Smooth muscle cell (in vitro differentiated cells): Measurements from ENCODE around the gene SORBS1. TPM values are rescaled to one million over a fixed set of nuclear protein-coding genes. Genes with fewer than 3 reads are reported as not detected.

Experiments
- DNase-seq: peaks from one replicate; lab custom pipeline; 2025; ENCODE audit not compliant: unreplicated experiment; lab: John Stamatoyannopoulos, UW
- H2AFZ ChIP-seq: fragments of 200-600 bp; sonication (generic); 2 replicates; pipeline ENCODE4 v1.6.0; 2016; ENCODE audit warnings: antibody characterized with exemption, low read depth, mild to moderate bottlenecking
- H3F3A ChIP-seq: fragments of 200-600 bp; sonication (generic); 2 replicates; pipeline ENCODE4 v1.6.0; 2017; ENCODE audit warnings: antibody characterized with exemption, low read depth
- H3K27ac ChIP-seq: fragments of 200-600 bp; sonication (generic); 2 replicates; pipeline ENCODE4 v1.5.1; 2016; ENCODE audit warnings: low read depth, mild to moderate bottlenecking
- H3K27me3 ChIP-seq: fragments of 200-600 bp; sonication (generic); 2 replicates; pipeline ENCODE4 v1.6.1; 2016; ENCODE audit warnings: low read depth, mild to moderate bottlenecking
- H3K36me3 ChIP-seq: fragments of 200-600 bp; sonication (generic); 2 replicates; pipeline ENCODE4 v1.5.1; 2016; ENCODE audit warnings: low read depth
- H3K4me1 ChIP-seq: fragments of 200-600 bp; sonication (generic); 2 replicates; pipeline ENCODE4 v1.5.1; 2016; ENCODE audit warnings: low read depth
- H3K4me2 ChIP-seq: fragments of 200-600 bp; sonication (generic); 2 replicates; pipeline ENCODE4 v1.6.0; 2016; ENCODE audit warnings: mild to moderate bottlenecking
- H3K4me3 ChIP-seq: fragments of 200-600 bp; sonication (generic); 2 replicates; pipeline ENCODE4 v1.5.1; 2016; ENCODE audit warnings: mild to moderate bottlenecking
- H3K79me2 ChIP-seq: fragments of 200-600 bp; sonication (generic); 2 replicates; pipeline ENCODE4 v1.6.0; 2016; ENCODE audit warnings: low read depth, mild to moderate bottlenecking
- H3K9ac ChIP-seq: fragments of 200-600 bp; sonication (generic); 2 replicates; pipeline ENCODE4 v1.6.0; 2016; ENCODE audit warnings: low read depth
- H3K9me3 ChIP-seq: fragments of 200-600 bp; sonication (generic); replicated peaks from 2 replicates; pipeline ENCODE4 v1.5.1; 2016; ENCODE audit warnings: low read depth
- H4K20me1 ChIP-seq: fragments of 200-600 bp; sonication (generic); 2 replicates; pipeline ENCODE4 v1.6.0; 2016; ENCODE audit warnings: low read depth
- CTCF ChIP-seq: fragments of 200-600 bp; sonication (generic); IDR thresholded peaks from 2 replicates; pipeline ENCODE4 v1.5.1; 2017; ENCODE audit warnings: borderline replicate concordance, mild to moderate bottlenecking, antibody characterized with exemption; ENCODE audit not compliant: insufficient read depth, poor library complexity, severe bottlenecking
- WGBS: methylation state at CpG from one replicate; pipeline ENCODE4 v1.1.7; 2016; ENCODE audit warnings: low lambda C conversion rate; 5-methylcytosine and 5-hydroxymethylcytosine counted together
- polyA plus RNA-seq: library from polyadenylated mRNA; unstranded; fragments of >200 nt; fragmentation: Nextera tagmentation; extraction: Ambion mirVana; gene quantifications from 2 replicates; pipeline ENCODE4 v1.2.1, GENCODE V29; 2016
- total RNA-seq: library from RNA; depleted of rRNA; stranded (reverse); fragments of >200 nt; gene quantifications from 2 replicates; pipeline ENCODE4 v1.2.3, GENCODE V29; 2014

Gene SORBS1
- total and polyA plus RNA-seq, 2 experiments from 2014 or later: 14.6 to 21.0 TPM

GRCh38 chr10:95328013-95328412, 233.2 kb downstream of the SORBS1 start:
- H3K9ac ChIP-seq: no peak overlapping the region
- no peak for TF ChIP-seq CTCF
- no peaks in the 10 kb centered on the region for H4K20me1 ChIP-seq
- no peaks in the 10 kb centered on the region for H3K79me2 ChIP-seq
- no peak overlapping the region for H3K4me2 ChIP-seq
- no peaks in the 10 kb centered on the region for H3K9me3 ChIP-seq
- H2AFZ ChIP-seq: no peak overlapping the region
- H3K4me3 ChIP-seq: no peak overlapping the region
- no peak for DNase-seq
- no peaks in the 10 kb centered on the region for H3K36me3 ChIP-seq
- H3K27ac ChIP-seq: no peak overlapping the region
- 100% methylated on average over 3 of the region's 3 CpGs for WGBS
- no peaks in the 10 kb centered on the region for H3F3A ChIP-seq
- H3K27me3 ChIP-seq: no peaks in the 10 kb centered on the region
- H3K4me1 ChIP-seq: no peaks in the 10 kb centered on the region

- Histone ChIP-seq H3K4me2 (no peak overlapping the region), H3K27ac (no peak overlapping the region), H3K9me3 (no peaks in the 10 kb centered on the region), H4K20me1 (no peaks in the 10 kb centered on the region), H3K4me3 (no peak overlapping the region), H3F3A (no peaks in the 10 kb centered on the region), H3K27me3 (no peaks in the 10 kb centered on the region), H3K4me1 (no peaks in the 10 kb centered on the region), H3K9ac (no peak overlapping the region), H2AFZ (no peak overlapping the region), H3K36me3 (no peaks in the 10 kb centered on the region), H3K79me2 (no peaks in the 10 kb centered on the region)
- no peak for TF ChIP-seq CTCF
- WGBS: 91% methylated on average over 5 of the region's 5 CpGs
- DNase-seq: no peak
Measured at GRCh38 chr10:95327367-95327766, 233.8 kb downstream of the SORBS1 start.

DNA sequence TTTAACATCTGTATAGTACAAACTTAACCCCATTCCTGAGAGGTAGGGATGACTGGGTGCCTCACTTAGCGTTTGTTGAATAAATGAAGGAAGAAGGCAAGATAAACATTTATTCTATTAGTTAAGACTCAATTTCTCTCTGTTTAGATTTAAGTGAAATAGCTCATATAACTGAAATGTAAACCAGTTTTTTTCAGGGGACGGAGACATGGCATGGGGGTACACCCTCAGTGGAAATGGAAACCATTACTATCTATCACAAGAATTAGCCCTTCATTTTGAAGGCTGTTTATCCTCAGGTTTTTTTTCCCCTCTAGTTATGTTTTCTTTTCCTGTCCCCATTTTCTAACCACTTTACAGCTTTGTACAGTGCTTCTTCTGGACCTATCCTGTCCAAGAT, 234.8 kb downstream of the SORBS1 start:
- Histone ChIP-seq H3K4me3 (no peak overlapping the region), H3K4me2 (no peak overlapping the region), H3K9ac (no peak overlapping the region), H3K27me3 (no peaks in the 10 kb centered on the region), H2AFZ (no peak overlapping the region), H3K36me3 (no peaks in the 10 kb centered on the region), H3F3A (no peaks in the 10 kb centered on the region), H3K27ac (no peak overlapping the region), H3K4me1 (no peaks in the 10 kb centered on the region), H4K20me1 (no peaks in the 10 kb centered on the region), H3K79me2 (no peaks in the 10 kb centered on the region), H3K9me3 (no peaks in the 10 kb centered on the region)
- no peak for TF ChIP-seq CTCF
- DNase-seq: no peak
- WGBS: 94% methylated on average over 2 of the region's 2 CpGs

DNA sequence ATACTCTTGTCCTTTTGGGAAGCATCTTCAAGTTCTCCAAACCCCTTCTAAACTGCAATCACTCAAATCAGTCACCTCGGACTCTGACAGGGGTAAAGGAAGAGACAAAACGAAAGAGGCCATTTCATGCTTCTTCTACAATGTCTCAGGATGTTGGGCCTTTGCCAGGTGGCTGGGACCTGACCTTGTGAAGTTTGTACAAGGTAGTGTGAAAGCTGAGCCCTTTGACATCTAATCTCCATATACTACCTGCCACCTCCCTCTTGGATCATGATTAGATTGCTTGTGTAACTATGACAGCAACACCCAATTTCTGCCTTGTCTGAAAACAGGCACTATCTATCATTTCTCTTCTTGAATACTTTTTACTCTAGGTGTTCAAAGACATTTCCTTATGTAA, 235.3 kb downstream of the SORBS1 start:
- 98% methylated on average over 2 of the region's 2 CpGs for WGBS
- no peaks in the 10 kb centered on the region for H3K79me2 ChIP-seq
- H3K27ac ChIP-seq: no peak overlapping the region
- no peak overlapping the region for H3K4me3 ChIP-seq
- H3K36me3 ChIP-seq: no peaks in the 10 kb centered on the region
- no peaks in the 10 kb centered on the region for H3K27me3 ChIP-seq
- H3K4me1 ChIP-seq: no peaks in the 10 kb centered on the region
- no peaks in the 10 kb centered on the region for H4K20me1 ChIP-seq
- DNase-seq: no peak
- H3K9me3 ChIP-seq: no peaks in the 10 kb centered on the region
- no peaks in the 10 kb centered on the region for H3F3A ChIP-seq
- no peak overlapping the region for H3K4me2 ChIP-seq
- TF ChIP-seq CTCF: no peak
- no peak overlapping the region for H3K9ac ChIP-seq
- H2AFZ ChIP-seq: no peak overlapping the region
